MM.1S (cell line): Measurements from ENCODE around the gene CD44.
A peak's percentile ranks its signal among the peaks of the same experiment; 100 is the strongest.

Experiments
- DNase-seq: peaks from one replicate; pipeline ENCODE4 v3.0.0-alpha.2; 2015
- H2AFZ ChIP-seq: fragments of 300-600 bp; sonication (generic); 2 replicates; pipeline ENCODE4 v1.6.0; 2016; ENCODE audit warnings: antibody characterized with exemption, low read length
- H3F3A ChIP-seq: fragments of 300-600 bp; sonication (generic); 2 replicates; pipeline ENCODE4 v1.6.1; 2016; ENCODE audit warnings: mild to moderate bottlenecking, antibody characterized with exemption, low read length, moderate library complexity, mixed read lengths; ENCODE audit not compliant: insufficient read depth
- H3K27ac ChIP-seq: fragments of 300-600 bp; sonication (generic); 2 replicates; pipeline ENCODE4 v1.5.1; 2016; ENCODE audit warnings: mild to moderate bottlenecking, low read length
- H3K27me3 ChIP-seq: fragments of 300-600 bp; sonication (generic); replicated peaks from 2 replicates; pipeline ENCODE4 v1.6.0; 2016; ENCODE audit warnings: low read length; ENCODE audit not compliant: insufficient read depth
- H3K36me3 ChIP-seq: fragments of 300-600 bp; sonication (generic); replicated peaks from 2 replicates; pipeline ENCODE4 v1.6.1; 2016; ENCODE audit warnings: mild to moderate bottlenecking, low read length, mixed read lengths; ENCODE audit not compliant: insufficient read depth
- H3K4me1 ChIP-seq: fragments of 300-600 bp; sonication (generic); 2 replicates; pipeline ENCODE4 v1.6.1; 2016; ENCODE audit warnings: low read length, mixed read lengths
- H3K4me2 ChIP-seq: fragments of 300-600 bp; sonication (generic); 2 replicates; pipeline ENCODE4 v1.6.0; 2016; ENCODE audit warnings: low read depth, low read length
- H3K4me3 ChIP-seq: fragments of 300-600 bp; sonication (generic); 2 replicates; pipeline ENCODE4 v1.5.1; 2016; ENCODE audit warnings: low read length, mixed read lengths
- H3K79me2 ChIP-seq: fragments of 300-600 bp; sonication (generic); 2 replicates; pipeline ENCODE4 v1.6.1; 2016; ENCODE audit warnings: mixed run types, low read length, mixed read lengths
- H3K9ac ChIP-seq: fragments of 300-600 bp; sonication (generic); 2 replicates; pipeline ENCODE4 v1.6.1; 2016; ENCODE audit warnings: low read length, mixed read lengths
- H3K9me2 ChIP-seq: fragments of 300-600 bp; sonication (generic); replicated peaks from 2 replicates; pipeline ENCODE4 v1.6.1; 2016; ENCODE audit warnings: mild to moderate bottlenecking, low read length, mixed read lengths; ENCODE audit not compliant: insufficient read depth
- H3K9me3 ChIP-seq: fragments of 300-600 bp; sonication (generic); replicated peaks from 2 replicates; pipeline ENCODE4 v1.6.1; 2016; ENCODE audit warnings: mild to moderate bottlenecking, low read length, mixed read lengths; ENCODE audit not compliant: insufficient read depth
- H4K20me1 ChIP-seq: fragments of 300-600 bp; sonication (generic); 2 replicates; pipeline ENCODE4 v1.6.1; 2016; ENCODE audit warnings: mild to moderate bottlenecking, low read length, moderate library complexity, mixed read lengths; ENCODE audit not compliant: insufficient read depth
- EZH2 ChIP-seq: fragments of 300-600 bp; sonication (generic); optimal IDR thresholded peaks from 2 replicates; pipeline ENCODE3; 2017; ENCODE audit warnings: low read depth, mild to moderate bottlenecking, antibody characterized with exemption, low read length, mixed read lengths
- EZH2phosphoT487 ChIP-seq: fragments of 300-600 bp; sonication (generic); IDR thresholded peaks from 2 replicates; pipeline ENCODE4 v1.6.1; 2018; ENCODE audit warnings: antibody characterized with exemption, low read length
- TF ChIP-seq, protein P1 (sequence below): fragments of 300-600 bp; sonication (generic); IDR thresholded peaks from 2 replicates; pipeline ENCODE4 v1.5.1; 2016; ENCODE audit warnings: antibody characterized with exemption, low read length, mixed read lengths

CD44 gene

DNA sequence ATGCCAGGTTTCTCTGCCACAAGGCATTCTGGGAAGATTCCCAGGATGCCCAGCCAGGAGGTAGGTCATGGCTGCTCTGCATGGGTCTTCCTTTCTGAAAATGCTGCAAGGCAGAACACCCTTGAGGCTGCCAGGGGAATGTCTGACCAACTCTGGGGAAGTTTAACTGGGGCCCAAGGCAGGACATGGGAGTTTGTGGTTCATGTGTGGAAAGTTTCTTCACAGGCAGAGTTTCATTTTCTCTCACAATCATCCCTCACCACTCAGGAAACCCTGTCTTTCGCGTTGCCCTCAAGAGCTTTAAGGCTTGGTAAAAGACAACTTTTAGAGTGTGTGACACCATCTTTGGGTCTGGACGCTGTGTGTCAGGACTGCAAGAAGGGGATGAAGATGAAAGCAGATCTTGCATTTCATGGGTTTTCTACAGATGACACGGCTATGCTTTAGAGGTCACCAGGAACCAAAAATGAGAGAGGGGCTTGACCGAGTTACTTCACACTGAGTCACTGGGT, 133.5 kb downstream of the CD44 start:
- Histone ChIP-seq H3K4me3 (no peak overlapping the region), H3K9me3 (no peaks in the 10 kb centered on the region), H3K9me2 (no peaks in the 10 kb centered on the region), H4K20me1 (no peaks in the 10 kb centered on the region), H3K36me3 (no peaks in the 10 kb centered on the region), H3K79me2 (no peaks in the 10 kb centered on the region), H3K27ac (peak overlapping the region; percentile 7; the same call in 1 of the 2 replicates), H3K4me2 (peak overlapping the region; percentile 65), H3K4me1 (peaks cover 19% of the 10 kb centered on the region), H3F3A (peaks cover 13% of the 10 kb centered on the region), H3K9ac (no peak overlapping the region), H3K27me3 (no peaks in the 10 kb centered on the region), H2AFZ (no peak overlapping the region)
- TF ChIP-seq EZH2, result no peak
- no peak for TF ChIP-seq EZH2phosphoT487
- TF ChIP-seq, protein P1, sequence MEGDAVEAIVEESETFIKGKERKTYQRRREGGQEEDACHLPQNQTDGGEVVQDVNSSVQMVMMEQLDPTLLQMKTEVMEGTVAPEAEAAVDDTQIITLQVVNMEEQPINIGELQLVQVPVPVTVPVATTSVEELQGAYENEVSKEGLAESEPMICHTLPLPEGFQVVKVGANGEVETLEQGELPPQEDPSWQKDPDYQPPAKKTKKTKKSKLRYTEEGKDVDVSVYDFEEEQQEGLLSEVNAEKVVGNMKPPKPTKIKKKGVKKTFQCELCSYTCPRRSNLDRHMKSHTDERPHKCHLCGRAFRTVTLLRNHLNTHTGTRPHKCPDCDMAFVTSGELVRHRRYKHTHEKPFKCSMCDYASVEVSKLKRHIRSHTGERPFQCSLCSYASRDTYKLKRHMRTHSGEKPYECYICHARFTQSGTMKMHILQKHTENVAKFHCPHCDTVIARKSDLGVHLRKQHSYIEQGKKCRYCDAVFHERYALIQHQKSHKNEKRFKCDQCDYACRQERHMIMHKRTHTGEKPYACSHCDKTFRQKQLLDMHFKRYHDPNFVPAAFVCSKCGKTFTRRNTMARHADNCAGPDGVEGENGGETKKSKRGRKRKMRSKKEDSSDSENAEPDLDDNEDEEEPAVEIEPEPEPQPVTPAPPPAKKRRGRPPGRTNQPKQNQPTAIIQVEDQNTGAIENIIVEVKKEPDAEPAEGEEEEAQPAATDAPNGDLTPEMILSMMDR, result no peak
- DNase-seq, result peak; percentile 55

DNA sequence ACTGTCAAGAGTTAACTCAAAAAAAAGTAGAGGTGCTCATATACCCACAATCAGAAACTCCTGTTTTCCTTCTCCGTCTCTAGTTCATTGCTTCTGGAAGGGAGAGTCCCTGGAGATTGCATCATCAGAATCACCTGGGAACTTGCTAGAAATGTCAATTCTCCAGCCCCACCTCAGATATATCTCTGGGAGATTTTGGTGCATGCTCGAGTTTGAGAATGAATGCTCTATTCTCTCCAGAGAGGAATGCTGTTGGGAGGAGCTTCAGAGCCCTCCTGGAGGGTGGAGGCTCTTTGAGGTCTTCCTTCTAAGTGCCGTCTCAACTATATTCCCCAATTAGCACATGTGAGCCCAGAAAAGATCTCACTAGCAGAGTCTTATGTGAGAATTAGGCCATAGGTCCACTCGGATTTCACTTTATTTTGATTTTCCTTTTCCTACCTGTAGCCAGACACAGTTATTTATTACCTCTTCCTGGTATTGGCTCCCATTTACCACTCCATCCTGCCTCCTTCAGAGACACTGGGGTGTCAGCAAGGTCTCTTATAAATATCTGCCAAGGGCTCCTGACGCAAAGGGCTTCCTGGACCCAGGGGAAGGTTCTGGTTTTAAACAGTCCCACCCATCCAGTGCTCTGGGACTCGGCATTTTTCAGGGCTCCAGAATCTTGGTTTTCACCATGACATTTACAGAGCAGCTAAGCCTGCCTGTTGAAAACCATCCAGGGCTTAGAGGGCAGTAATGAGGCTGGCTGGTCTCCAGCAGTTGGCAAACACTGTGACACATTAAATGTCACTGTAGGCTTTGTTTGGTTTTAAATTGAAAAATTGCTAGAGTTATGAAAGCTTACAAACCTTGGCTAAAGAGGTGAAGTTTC, 136.2 kb downstream of the CD44 start:
- no peaks in the 10 kb centered on the region for H3K27me3 ChIP-seq
- H3F3A ChIP-seq, result peaks cover 13% of the 10 kb centered on the region
- no peaks in the 10 kb centered on the region for H3K36me3 ChIP-seq
- H3K27ac ChIP-seq, result no peak overlapping the region
- no peak overlapping the region for H2AFZ ChIP-seq
- no peak overlapping the region for H3K4me2 ChIP-seq
- H3K79me2 ChIP-seq, result no peaks in the 10 kb centered on the region
- no peak overlapping the region for H3K4me3 ChIP-seq
- H3K9me2 ChIP-seq, result no peaks in the 10 kb centered on the region
- H3K9me3 ChIP-seq, result no peaks in the 10 kb centered on the region
- no peaks in the 10 kb centered on the region for H4K20me1 ChIP-seq
- no peak overlapping the region for H3K9ac ChIP-seq
- TF ChIP-seq EZH2phosphoT487, result no peak
- TF ChIP-seq, protein P1, result no peak
- peaks cover 19% of the 10 kb centered on the region for H3K4me1 ChIP-seq
- DNase-seq, result no peak

DNA sequence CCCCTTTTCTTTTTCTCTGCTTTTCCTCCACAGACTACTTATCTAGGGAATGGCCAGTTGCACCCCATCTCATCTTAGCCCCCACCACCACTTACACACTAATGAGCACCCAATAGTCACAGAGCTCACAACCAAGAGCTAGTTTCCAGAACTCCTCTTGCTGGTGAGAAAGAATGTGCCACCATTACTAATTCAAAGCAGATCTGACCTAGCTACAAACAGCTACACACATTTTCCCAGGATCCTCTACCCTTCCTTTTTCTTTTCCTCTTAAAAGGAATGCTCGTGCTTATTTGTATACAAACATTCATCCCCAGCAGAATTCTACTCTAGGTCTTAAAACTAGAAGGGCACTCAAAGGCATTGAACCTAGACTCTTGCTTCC, 136.8 kb downstream of the CD44 start:
- H3K79me2 ChIP-seq, result no peaks in the 10 kb centered on the region

More for the DNA sequence above, 136.8 kb downstream of the CD44 start:
- Histone ChIP-seq H3K36me3 (no peaks in the 10 kb centered on the region), H3K4me3 (no peak overlapping the region), H3K27ac (no peak overlapping the region), H3K9me2 (no peaks in the 10 kb centered on the region), H3K27me3 (no peaks in the 10 kb centered on the region), H3F3A (peaks cover 13% of the 10 kb centered on the region), H4K20me1 (no peaks in the 10 kb centered on the region), H2AFZ (no peak overlapping the region), H3K4me1 (peaks cover 19% of the 10 kb centered on the region), H3K9ac (no peak overlapping the region), H3K9me3 (no peaks in the 10 kb centered on the region), H3K4me2 (no peak overlapping the region)
- DNase-seq, result no peak
- TF ChIP-seq EZH2, result no peak
- TF ChIP-seq, protein P1, result no peak
- no peak for TF ChIP-seq EZH2phosphoT487
